H1 (cell line): ENCODE measurements around the gene CCL17. TPM values are rescaled to one million over a fixed set of nuclear protein-coding genes. Genes with fewer than 3 reads are reported as not detected.

Source experiments
- CTCF ChIA-PET: fragments of 300-600 bp; sonication (Branson Sonifier 250); formaldehyde crosslinking; loops from one replicate; lab custom pipeline; 2021; ENCODE audit not compliant: partially characterized antibody; lab: Charles Lee
- POLR2A ChIA-PET: fragments of 300-600 bp; sonication (Branson Sonifier 250); formaldehyde crosslinking; loops from one replicate; lab custom pipeline; 2021; ENCODE audit warnings: inconsistent platforms; ENCODE audit not compliant: partially characterized antibody; lab: Charles Lee
- DNase-seq, 2 experiments: peaks; one replicate each; pipeline versions ENCODE4 v3.0.0 to v3.0.0-alpha.2; 2010 to 2022; ENCODE audit warnings: low spot score in 2 of 2, low read depth in 1 of 2, mixed read lengths in 1 of 2
- FAIRE-seq: peaks from 2 replicates; lab custom pipeline; 2011; peaks lifted over from hg19 to GRCh38; lab: Jason Lieb, UNC
- H2AFZ ChIP-seq: 2 replicates; pipeline ENCODE4 v1.8.1; 2012; ENCODE audit warnings: low read length, inconsistent platforms
- H2AK5ac ChIP-seq: 2 replicates; pipeline ENCODE4 v1.6.1; 2013; ENCODE audit warnings: low read depth, low read length
- H2BK120ac ChIP-seq: replicated peaks from 2 replicates; pipeline ENCODE3; 2013; ENCODE audit warnings: low read depth, low read length, inconsistent platforms
- H2BK12ac ChIP-seq: 2 replicates; pipeline ENCODE4 v1.6.1; 2013; ENCODE audit warnings: low read depth, low read length
- H2BK15ac ChIP-seq: 2 replicates; pipeline ENCODE4 v1.6.1; 2013; ENCODE audit warnings: low read length
- H2BK20ac ChIP-seq: 2 replicates; pipeline ENCODE4 v1.6.1; 2013; ENCODE audit warnings: low read length
- H2BK5ac ChIP-seq: 2 replicates; pipeline ENCODE4 v1.6.1; 2013; ENCODE audit warnings: low read depth, low read length
- H3K14ac ChIP-seq: 2 replicates; pipeline ENCODE4 v1.6.1; 2013; ENCODE audit warnings: inconsistent platforms; ENCODE audit not compliant: insufficient read length
- H3K18ac ChIP-seq: 2 replicates; pipeline ENCODE4 v1.6.1; 2013; ENCODE audit warnings: low read length; ENCODE audit errors: extremely low read depth
- H3K23ac ChIP-seq: 2 replicates; pipeline ENCODE4 v1.6.1; 2013; ENCODE audit warnings: inconsistent platforms; ENCODE audit not compliant: insufficient read length
- H3K23me2 ChIP-seq: 2 replicates; pipeline ENCODE4 v1.6.1; 2013; ENCODE audit warnings: low read depth, low read length
- H3K27ac ChIP-seq: 2 replicates; pipeline ENCODE4 v1.6.1; 2011; ENCODE audit warnings: low read depth, low read length, inconsistent platforms
- H3K27me3 ChIP-seq, 4 experiments: replicated peaks in 1 of 4; 1 replicate in 1 of 4; 2 replicates in 3 of 4; pipeline versions ENCODE4 v1.6.1 to v1.8.1; 2011 to 2013; ENCODE audit warnings: low read length in 3 of 4, mild to moderate bottlenecking in 3 of 4, inconsistent platforms in 2 of 4, mixed read lengths in 2 of 4, moderate library complexity in 1 of 4; ENCODE audit not compliant: control insufficient read depth in 3 of 4, insufficient read depth in 3 of 4; ENCODE audit errors: extremely low read depth in 1 of 4
- H3K36me3 ChIP-seq, 4 experiments: 2 replicates each; pipeline versions ENCODE4 v1.6.1 to v1.8.1; 2011 to 2013; ENCODE audit warnings: mild to moderate bottlenecking in 4 of 4, low read length in 3 of 4, moderate library complexity in 2 of 4, control low read depth in 1 of 4, inconsistent platforms in 1 of 4; ENCODE audit not compliant: insufficient read depth in 4 of 4, control insufficient read depth in 2 of 4
- H3K4ac ChIP-seq: replicated peaks from 2 replicates; pipeline ENCODE3; 2013; ENCODE audit warnings: low read length, low read depth, mixed read lengths, inconsistent platforms; ENCODE audit not compliant: insufficient read length
- H3K4me1 ChIP-seq, 4 experiments: replicated peaks in 1 of 4; 1 replicate in 1 of 4; 2 replicates in 3 of 4; pipeline versions ENCODE4 v1.6.1 to v1.8.1; 2011 to 2013; ENCODE audit warnings: low read length in 3 of 4, inconsistent platforms in 2 of 4, mixed read lengths in 1 of 4; ENCODE audit not compliant: insufficient read depth in 4 of 4, control insufficient read depth in 3 of 4
- H3K4me2 ChIP-seq, 2 experiments: 2 replicates each; pipeline versions ENCODE4 v1.6.1 to v1.8.1; 2011 to 2013; ENCODE audit warnings: low read depth in 2 of 2, low read length in 2 of 2, control low read depth in 1 of 2, inconsistent platforms in 1 of 2, mild to moderate bottlenecking in 1 of 2; ENCODE audit not compliant: insufficient read depth in 1 of 2
- H3K4me3 ChIP-seq, 4 experiments: fragments of 200-600, 300-600 bp in 1 of 4; sonication (generic), shearing (Covaris generic), sonication (Bioruptor Twin) in 1 of 4; 2 replicates each; pipeline versions ENCODE4 v1.5.1 to v1.8.1; 2011 to 2016; ENCODE audit warnings: low read length in 4 of 4, low read depth in 3 of 4, control low read depth in 2 of 4, inconsistent platforms in 2 of 4, mild to moderate bottlenecking in 2 of 4, mixed read lengths in 1 of 4, moderate library complexity in 1 of 4; ENCODE audit not compliant: insufficient read depth in 2 of 4; ENCODE audit errors: extremely low read depth in 1 of 4
- H3K56ac ChIP-seq: replicated peaks from 2 replicates; pipeline ENCODE3; 2013; ENCODE audit warnings: low read depth, mild to moderate bottlenecking, mixed read lengths, low read length, inconsistent platforms; ENCODE audit not compliant: insufficient read length
- H3K79me1 ChIP-seq: 2 replicates; pipeline ENCODE4 v1.6.1; 2013; ENCODE audit warnings: low read depth, low read length, control low read depth
- H3K79me2 ChIP-seq, 2 experiments: 2 replicates each; pipeline versions ENCODE4 v1.6.1 to v1.8.1; 2012 to 2013; ENCODE audit warnings: low read length in 2 of 2, mild to moderate bottlenecking in 2 of 2, inconsistent platforms in 1 of 2; ENCODE audit not compliant: insufficient read depth in 2 of 2, control insufficient read depth in 1 of 2
- H3K9ac ChIP-seq, 4 experiments: replicated peaks in 1 of 4; 1 replicate in 1 of 4; 2 replicates in 3 of 4; pipeline versions ENCODE4 v1.6.1 to v1.8.1; 2011 to 2013; ENCODE audit warnings: low read depth in 3 of 4, low read length in 3 of 4, control low read depth in 2 of 4, mild to moderate bottlenecking in 2 of 4, moderate library complexity in 2 of 4, inconsistent platforms in 1 of 4; ENCODE audit errors: extremely low read depth in 1 of 4
- H3K9me3 ChIP-seq, 2 experiments: 2 replicates each; pipeline versions ENCODE4 v1.6.1 to v1.8.1; 2012 to 2013; ENCODE audit warnings: mild to moderate bottlenecking in 2 of 2, moderate library complexity in 2 of 2, control low read depth in 1 of 2, inconsistent platforms in 1 of 2, low read depth in 1 of 2, low read length in 1 of 2, mixed read lengths in 1 of 2; ENCODE audit not compliant: insufficient read depth in 2 of 2
- H4K20me1 ChIP-seq, 2 experiments: replicated peaks in 1 of 2; 2 replicates each; pipeline versions ENCODE3 to v1.8.1; 2011 to 2013; ENCODE audit warnings: inconsistent platforms in 2 of 2, low read length in 2 of 2, mild to moderate bottlenecking in 1 of 2; ENCODE audit not compliant: insufficient read depth in 2 of 2, control insufficient read depth in 1 of 2
- H4K5ac ChIP-seq: 2 replicates; pipeline ENCODE4 v1.6.1; 2013; ENCODE audit warnings: low read length, low read depth, mixed read lengths, inconsistent platforms; ENCODE audit not compliant: insufficient read length
- H4K8ac ChIP-seq: 2 replicates; pipeline ENCODE4 v1.8.0; 2013; ENCODE audit warnings: mild to moderate bottlenecking, moderate library complexity, low read length, inconsistent platforms; ENCODE audit not compliant: insufficient read depth; ENCODE audit errors: extremely low read depth
- H4K91ac ChIP-seq: replicated peaks from 2 replicates; pipeline ENCODE3; 2013; ENCODE audit warnings: low read length, mixed read lengths, inconsistent platforms; ENCODE audit not compliant: insufficient read length
- ATF3 ChIP-seq: IDR thresholded peaks from 2 replicates; pipeline ENCODE4 v1.6.1; 2011; ENCODE audit warnings: low read depth, mild to moderate bottlenecking, low read length; ENCODE audit not compliant: insufficient read depth
- BACH1 ChIP-seq: IDR thresholded peaks from 2 replicates; pipeline ENCODE4 v1.6.1; 2012; ENCODE audit warnings: low read length, improper control_type of control experiment
- CBX5 ChIP-seq: fragments of 300-800, 300-1000 bp; sonication (generic); IDR thresholded peaks from 2 replicates; pipeline ENCODE4 v1.7.1; 2016; ENCODE audit warnings: antibody characterized with exemption, low read length, low read depth
- EZH2 ChIP-seq: fragments of 200-600 bp; sonication (generic); IDR thresholded peaks from 2 replicates; pipeline ENCODE4 v1.7.1; 2012; ENCODE audit warnings: low read depth, mild to moderate bottlenecking, moderate library complexity, low read length, inconsistent platforms; ENCODE audit not compliant: severe bottlenecking
- FOSL1 ChIP-seq: IDR thresholded peaks from 2 replicates; pipeline ENCODE4 v1.6.1; 2011; ENCODE audit warnings: mild to moderate bottlenecking, low read depth, low read length, moderate library complexity; ENCODE audit not compliant: insufficient read depth
- JUN ChIP-seq: IDR thresholded peaks from 2 replicates; pipeline ENCODE4 v1.6.1; 2011; ENCODE audit warnings: low read depth, mild to moderate bottlenecking, improper control_type of control experiment, low read length
- MAX ChIP-seq: IDR thresholded peaks from 2 replicates; pipeline ENCODE4 v1.6.1; 2012; ENCODE audit warnings: inconsistent platforms
- NANOG ChIP-seq: IDR thresholded peaks from 2 replicates; pipeline ENCODE4 v1.6.1; 2011; ENCODE audit warnings: low read length, low read depth, mild to moderate bottlenecking, inconsistent platforms; ENCODE audit not compliant: insufficient read depth, poor library complexity, severe bottlenecking
- RFX5 ChIP-seq: IDR thresholded peaks from 2 replicates; pipeline ENCODE4 v1.6.1; 2011; ENCODE audit warnings: low read depth, low read length, improper control_type of control experiment, borderline replicate concordance
- TAF1 ChIP-seq: IDR thresholded peaks from 2 replicates; pipeline ENCODE4 v1.6.1; 2011; ENCODE audit warnings: mild to moderate bottlenecking, low read depth, low read length
- WGBS, 2 experiments: shearing (Covaris generic) in 1 of 2; methylation state at CpG; one replicate each; pipeline versions ENCODE4 v1.1.6 to v1.1.7; 2013 to 2015; ENCODE audit warnings: low lambda C conversion rate in 2 of 2, mixed read lengths in 2 of 2, inconsistent platforms in 1 of 2, low coverage in 1 of 2, missing lambda C conversion rate in 1 of 2; ENCODE audit not compliant: insufficient replicate concordance in 2 of 2, insufficient coverage in 1 of 2, insufficient read length in 1 of 2; ENCODE audit errors: extremely low coverage in 1 of 2, missing lambda C conversion rate in 1 of 2; 5-methylcytosine and 5-hydroxymethylcytosine counted together
- polyA plus RNA-seq, 7 experiments: library from polyadenylated mRNA; depleted of rRNA in 3 of 7; stranded (reverse) in 5 of 7; unstranded in 2 of 7; fragments of >200 nt in 5 of 7; fragments of 200-250 nt in 2 of 7; gene quantifications; 1 replicate in 5 of 7; 2 replicates in 1 of 7; 4 replicates in 1 of 7; pipeline versions ENCODE4 v1.2.1 to v1.2.3, GENCODE V29; 2011 to 2013; ENCODE audit warnings: missing spikeins in 2 of 7, mixed read lengths in 2 of 7
- total RNA-seq: library from RNA; stranded (reverse); fragmentation: NEBNext Ultra II Directional; extraction: Animal tissue kit (Norgen Biotek cat#: 25700); gene quantifications from 2 replicates; pipeline ENCODE4 v1.2.1, GENCODE V29; 2021

CCL17 gene
- total and polyA plus RNA-seq, 2 of the 8 experiments (the other 6 are each of a cell fraction or from before 2014, with no cell fraction given): not detected

GRCh38 chr16:57391708-57392107, 12.9 kb upstream of the CCL17 start:
- no peak overlapping the region for H2BK5ac ChIP-seq
- H3K56ac ChIP-seq: no peak overlapping the region
- no peak overlapping the region for H3K27ac ChIP-seq
- no peak overlapping the region for H3K23ac ChIP-seq
- ChIA-PET CTCF (interaction anchor here (0.6 to 12.3 kb wide), 5 partner anchors 10 to 27 kb away, joined by 3 to 71 read pairs (median 5); partner anchors contain the start of genes CCL17 and CX3CL1), POLR2A (no interaction called here)
- no peak overlapping the region for H3K14ac ChIP-seq
- H2BK120ac ChIP-seq: no peak overlapping the region
- peaks cover 0 to 8% of the 10 kb centered on the region in 2 experiments for H4K20me1 ChIP-seq
- H2BK12ac ChIP-seq: no peak overlapping the region
- no peak overlapping the region for H3K4me2 ChIP-seq
- H3K79me2 ChIP-seq: no peaks in the 10 kb centered on the region
- H4K5ac ChIP-seq: no peak overlapping the region
- H3K36me3 ChIP-seq: no peaks in the 10 kb centered on the region
- FAIRE-seq (no peak), DNase-seq (no peak)
- H3K4me1 ChIP-seq: no peaks in the 10 kb centered on the region
- WGBS, 2 experiments: 93% methylated on average over 5 of the region's 5 CpGs; no CpG with 5 or more reads in 1 of the 2 experiments
- H2BK20ac ChIP-seq: no peak overlapping the region
- no peak overlapping the region for H2AK5ac ChIP-seq
- no peaks in the 10 kb centered on the region for H3K9me3 ChIP-seq
- no peak overlapping the region for H3K9ac ChIP-seq
- no peak overlapping the region for H3K4me3 ChIP-seq
- H3K27me3 ChIP-seq: no peaks in the 10 kb centered on the region; a peak in 1 of 7 replicates
- H3K79me1 ChIP-seq: no peaks in the 10 kb centered on the region
- no peak overlapping the region for H2AFZ ChIP-seq
- H3K18ac ChIP-seq: no peak overlapping the region
- no peak overlapping the region for H3K4ac ChIP-seq
- no peak overlapping the region for H4K8ac ChIP-seq
- no peak overlapping the region for H2BK15ac ChIP-seq
- H4K91ac ChIP-seq: no peak overlapping the region
- peaks cover 6% of the 10 kb centered on the region for H3K23me2 ChIP-seq
- TF ChIP-seq FOSL1 (no peak), TAF1 (no peak), CBX5 (no peak), JUN (no peak), BACH1 (no peak), MAX (no peak), EZH2 (no peak), ATF3 (no peak), RFX5 (no peak), NANOG (no peak)
